Neural progenitor cell (in vitro differentiated cells): Measurements from ENCODE around the gene OR8D1.

Source experiments
- EZH2 ChIP-seq: fragments of 200-600 bp; sonication (generic); IDR thresholded peaks from 2 replicates; pipeline ENCODE4 v1.6.1; 2017; ENCODE audit warnings: antibody characterized with exemption, mild to moderate bottlenecking, moderate library complexity
- EZH2phosphoT487 ChIP-seq: fragments of 200-600 bp; sonication (generic); IDR thresholded peaks from 2 replicates; pipeline ENCODE4 v1.6.1; 2017; ENCODE audit warnings: antibody characterized with exemption
- TF ChIP-seq, protein P1 (sequence below): fragments of 200-600 bp; sonication (generic); IDR thresholded peaks from 2 replicates; pipeline ENCODE4 v1.5.1; 2017; ENCODE audit warnings: antibody characterized with exemption, mild to moderate bottlenecking

DNA sequence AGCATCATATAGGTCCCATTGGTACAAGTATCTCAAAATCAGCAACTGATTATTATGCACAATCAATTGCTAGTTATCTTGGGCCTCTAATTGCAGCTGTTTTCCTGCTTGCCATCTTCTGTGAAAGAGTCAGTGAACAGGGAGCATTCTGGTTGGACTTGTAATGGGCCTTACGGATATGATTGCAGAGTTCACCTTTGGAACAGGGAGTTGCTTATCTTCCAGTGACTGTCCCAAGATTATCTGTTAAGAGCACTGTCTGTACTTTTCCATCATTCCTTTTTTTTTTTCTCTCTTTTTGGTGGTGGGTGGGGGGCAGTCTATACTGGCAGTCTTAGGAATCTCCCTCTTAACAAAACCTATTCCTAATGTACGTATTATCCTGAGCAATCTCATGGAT lies 39.7 kb downstream of the OR8D1 start:
- TF ChIP-seq, protein P1, sequence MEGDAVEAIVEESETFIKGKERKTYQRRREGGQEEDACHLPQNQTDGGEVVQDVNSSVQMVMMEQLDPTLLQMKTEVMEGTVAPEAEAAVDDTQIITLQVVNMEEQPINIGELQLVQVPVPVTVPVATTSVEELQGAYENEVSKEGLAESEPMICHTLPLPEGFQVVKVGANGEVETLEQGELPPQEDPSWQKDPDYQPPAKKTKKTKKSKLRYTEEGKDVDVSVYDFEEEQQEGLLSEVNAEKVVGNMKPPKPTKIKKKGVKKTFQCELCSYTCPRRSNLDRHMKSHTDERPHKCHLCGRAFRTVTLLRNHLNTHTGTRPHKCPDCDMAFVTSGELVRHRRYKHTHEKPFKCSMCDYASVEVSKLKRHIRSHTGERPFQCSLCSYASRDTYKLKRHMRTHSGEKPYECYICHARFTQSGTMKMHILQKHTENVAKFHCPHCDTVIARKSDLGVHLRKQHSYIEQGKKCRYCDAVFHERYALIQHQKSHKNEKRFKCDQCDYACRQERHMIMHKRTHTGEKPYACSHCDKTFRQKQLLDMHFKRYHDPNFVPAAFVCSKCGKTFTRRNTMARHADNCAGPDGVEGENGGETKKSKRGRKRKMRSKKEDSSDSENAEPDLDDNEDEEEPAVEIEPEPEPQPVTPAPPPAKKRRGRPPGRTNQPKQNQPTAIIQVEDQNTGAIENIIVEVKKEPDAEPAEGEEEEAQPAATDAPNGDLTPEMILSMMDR: no peak
- no peak for TF ChIP-seq EZH2
- TF ChIP-seq EZH2phosphoT487: no peak
